Right atrium auricular region (tissue), 2 donors: ENCODE measurements around the gene ELP1. TPM values are rescaled to one million over a fixed set of nuclear protein-coding genes. Genes with fewer than 3 reads are reported as not detected.

ENCODE experiments used
- DNase-seq: peaks from one replicate; pipeline ENCODE4 v3.0.0-alpha.2; 2019; ENCODE audit warnings: low spot score
- H3K27ac ChIP-seq, 2 donors: fragments of 200-600 bp; sonication (generic); 1 replicate in 1 of 2; 2 replicates in 1 of 2; pipeline ENCODE4 v1.5.1; 2016 to 2019
- H3K27me3 ChIP-seq, 2 donors: fragments of 200-600 bp; sonication (generic); one replicate each; pipeline versions ENCODE4 v1.5.1 to v1.6.0; 2017 to 2019
- H3K36me3 ChIP-seq: fragments of 200-600 bp; sonication (generic); one replicate; pipeline ENCODE4 v1.5.1; 2016
- H3K4me1 ChIP-seq, 2 donors: fragments of 200-600 bp; sonication (generic); one replicate each; pipeline versions ENCODE4 v1.5.1 to v1.6.0; 2017 to 2019
- H3K4me3 ChIP-seq, 2 donors: fragments of 200-600 bp; sonication (generic); 1 replicate in 1 of 2; 2 replicates in 1 of 2; pipeline ENCODE4 v1.5.1; 2017 to 2019; ENCODE audit warnings: mild to moderate bottlenecking in 1 of 2, moderate library complexity in 1 of 2
- H3K9me3 ChIP-seq, 2 donors: fragments of 200-600 bp; sonication (generic); one replicate each; pipeline ENCODE4 v1.5.1; 2019
- CTCF ChIP-seq, 2 donors: fragments of 200-600 bp; sonication (generic); IDR thresholded peaks; one replicate each; pipeline ENCODE4 v1.5.1; 2019; ENCODE audit warnings: antibody characterized with exemption in 2 of 2
- total RNA-seq, 2 donors: library from RNA; depleted of rRNA; stranded (reverse); fragments of >200 nt; gene quantifications; one replicate each; pipeline ENCODE4 v1.1.0, GENCODE V29; 2016

The ELP1 gene
- total RNA-seq, 2 donors from 2014 or later: 14.7 to 22.1 TPM

- Histone ChIP-seq H3K27me3 (no peaks in the 10 kb centered on the region), H3K27ac (no peak overlapping the region), H3K36me3 (peaks cover 14% of the 10 kb centered on the region), H3K4me3 (no peak overlapping the region), H3K4me1 (peaks cover 0 to 20% of the 10 kb centered on the region in 2 donors), H3K9me3 (no peaks in the 10 kb centered on the region)
- no peak for DNase-seq
- no peak for TF ChIP-seq CTCF (IDR thresholded peaks at IDR 0.05)
These were observed 22.7 kb upstream of the ELP1 start for GRCh38 chr9:108956631-108957026.

GRCh38 chr9:108956022-108956630 lies 22.2 kb upstream of the ELP1 start:
- DNase-seq: no peak
- peaks cover 0 to 17% of the 10 kb centered on the region in 2 donors for H3K4me1 ChIP-seq
- H3K4me3 ChIP-seq: no peak overlapping the region
- TF ChIP-seq CTCF (IDR thresholded peaks at IDR 0.05): no peak
- H3K36me3 ChIP-seq: peaks cover 9% of the 10 kb centered on the region
- H3K27ac ChIP-seq: peak overlapping the region; percentile 27 to 79
- H3K9me3 ChIP-seq: no peaks in the 10 kb centered on the region
- H3K27me3 ChIP-seq: no peaks in the 10 kb centered on the region

GRCh38 chr9:108953983-108954574 lies 20.2 kb upstream of the ELP1 start:
- peak; percentile 40 to 75 for TF ChIP-seq CTCF (IDR thresholded peaks at IDR 0.05)
- no peaks in the 10 kb centered on the region for H3K9me3 ChIP-seq
- no peak for DNase-seq
- peak overlapping the region; percentile 60 to 79 for H3K27ac ChIP-seq
- no peak overlapping the region for H3K4me3 ChIP-seq
- peaks cover 0 to 12% of the 10 kb centered on the region in 2 donors for H3K4me1 ChIP-seq
- peaks cover 4% of the 10 kb centered on the region for H3K36me3 ChIP-seq
- no peaks in the 10 kb centered on the region for H3K27me3 ChIP-seq

GRCh38 chr9:108951578-108951977 lies 17.7 kb upstream of the ELP1 start:
- Histone ChIP-seq H3K36me3 (peaks cover 10% of the 10 kb centered on the region), H3K9me3 (no peaks in the 10 kb centered on the region), H3K27ac (no peak overlapping the region), H3K4me3 (no peak overlapping the region), H3K27me3 (no peaks in the 10 kb centered on the region), H3K4me1 (peaks cover 0 to 12% of the 10 kb centered on the region in 2 donors)
- no peak for TF ChIP-seq CTCF (IDR thresholded peaks at IDR 0.05)
- DNase-seq: no peak

- no peak overlapping the region for H3K27ac ChIP-seq
- H3K36me3 ChIP-seq: peaks cover 10% of the 10 kb centered on the region
- TF ChIP-seq CTCF (IDR thresholded peaks at IDR 0.05): no peak
- DNase-seq: no peak
- no peaks in the 10 kb centered on the region for H3K9me3 ChIP-seq
- no peaks in the 10 kb centered on the region for H3K27me3 ChIP-seq
- H3K4me3 ChIP-seq: no peak overlapping the region
- H3K4me1 ChIP-seq: peaks cover 0 to 8% of the 10 kb centered on the region in 2 donors
These were observed 16.2 kb upstream of the ELP1 start for GRCh38 chr9:108950168-108950567.
